Stimulated activated CD4-positive, alpha-beta T cell treated with anti-CD3 and anti-CD28 coated beads, Interleukin-2, amount 100 ng/mL, for 24 hours (primary cell): ENCODE data around the gene FOXK1.
"Not testable (repeated sequence)": the region's sequence is repeated elsewhere in the genome, so short reads cannot be mapped to it uniquely, and the experiment has no call there.

Experiments
- DNase-seq, 2 donors: peaks; one replicate each; pipeline ENCODE4 v3.0.0-alpha.2; 2020

Gene FOXK1

GRCh38 chr7:4802577-4802976 is 120.5 kb downstream of the FOXK1 start:
- not testable (repeated sequence) for DNase-seq

DNA sequence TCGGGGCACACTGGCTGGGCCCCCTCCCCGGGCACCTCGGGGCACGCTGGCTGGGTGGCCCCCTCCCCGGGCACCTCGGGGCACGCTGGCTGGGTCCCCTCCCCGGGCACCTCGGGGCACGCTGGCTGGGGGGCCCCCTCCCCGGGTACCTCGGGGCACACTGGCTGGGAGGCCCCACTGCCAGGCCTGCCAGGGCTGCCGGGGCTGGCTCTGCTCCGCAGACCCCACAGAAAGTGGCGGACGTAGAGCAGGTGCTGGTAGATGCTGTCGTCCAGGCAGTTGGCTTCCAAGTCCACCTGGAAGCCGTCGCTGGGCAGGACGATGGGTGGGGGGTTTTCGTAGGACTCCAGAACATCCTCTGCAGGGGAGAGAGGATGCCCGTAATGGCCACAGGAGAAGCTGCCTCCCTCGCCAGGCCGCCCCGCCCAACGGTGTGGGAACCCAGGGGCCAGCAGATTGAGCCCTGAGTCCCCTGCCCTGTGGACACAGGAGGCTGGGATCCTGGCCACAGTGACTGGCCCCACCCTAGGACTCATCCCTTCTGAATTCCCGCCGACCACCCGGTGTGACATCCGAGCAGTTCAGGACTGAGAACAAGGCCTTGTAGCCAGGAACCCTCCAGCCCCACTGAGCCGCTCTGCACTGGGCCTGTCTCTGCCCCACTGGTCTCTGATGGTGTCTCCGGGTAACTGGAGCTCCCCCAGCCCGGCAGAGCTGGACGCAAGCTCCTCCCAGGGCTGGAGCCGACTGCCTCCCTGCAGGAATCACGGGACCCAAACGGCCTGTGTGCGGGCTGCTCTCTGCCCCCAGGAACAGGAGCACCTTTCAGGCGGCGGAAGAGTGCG is 121.5 kb downstream of the FOXK1 start:
- no peak for DNase-seq

- no peak for DNase-seq
These were observed 123.3 kb downstream of the FOXK1 start for GRCh38 chr7:4805110-4805983.

DNA sequence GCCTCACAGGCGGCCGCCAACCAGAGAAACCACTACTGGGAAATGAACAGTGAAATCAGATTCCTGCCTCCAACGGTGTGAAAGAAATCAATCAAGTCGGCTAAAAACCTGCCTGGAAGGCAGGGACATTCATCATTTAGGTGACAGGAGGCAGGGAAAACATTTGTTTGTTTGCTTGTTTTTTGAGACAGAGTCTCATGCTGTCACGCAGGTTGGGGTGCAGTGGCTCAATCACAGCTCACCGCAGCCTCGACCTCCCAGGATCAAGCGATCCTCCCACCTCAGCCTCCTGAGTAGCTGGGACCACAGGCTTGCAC is 123.8 kb downstream of the FOXK1 start:
- DNase-seq, result no peak

- DNase-seq, result no peak
These were observed 125.0 kb downstream of the FOXK1 start for GRCh38 chr7:4806983-4807597.

- no peak for DNase-seq
These were observed 125.5 kb downstream of the FOXK1 start for GRCh38 chr7:4807598-4808016.

DNA sequence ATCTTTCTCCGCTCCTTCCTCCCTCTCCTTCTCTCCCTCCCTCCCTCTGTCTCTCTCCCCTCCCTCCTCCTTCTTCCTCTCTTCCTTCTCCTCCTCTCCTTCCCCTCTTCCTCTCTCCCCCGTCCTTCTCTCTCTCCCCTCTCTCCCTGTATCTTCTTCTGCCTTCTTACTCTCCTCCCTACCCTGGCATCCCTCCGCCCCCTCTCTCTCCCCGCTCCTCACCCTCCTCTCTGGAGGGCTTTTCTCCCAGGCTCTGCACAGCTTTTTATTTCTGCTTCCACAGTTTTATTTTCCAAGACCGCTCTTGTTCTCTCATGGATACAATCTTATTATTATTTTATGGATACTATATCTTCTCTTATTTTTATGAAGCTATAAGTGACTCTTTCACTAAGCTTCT is 125.9 kb downstream of the FOXK1 start:
- DNase-seq, result no peak

DNA sequence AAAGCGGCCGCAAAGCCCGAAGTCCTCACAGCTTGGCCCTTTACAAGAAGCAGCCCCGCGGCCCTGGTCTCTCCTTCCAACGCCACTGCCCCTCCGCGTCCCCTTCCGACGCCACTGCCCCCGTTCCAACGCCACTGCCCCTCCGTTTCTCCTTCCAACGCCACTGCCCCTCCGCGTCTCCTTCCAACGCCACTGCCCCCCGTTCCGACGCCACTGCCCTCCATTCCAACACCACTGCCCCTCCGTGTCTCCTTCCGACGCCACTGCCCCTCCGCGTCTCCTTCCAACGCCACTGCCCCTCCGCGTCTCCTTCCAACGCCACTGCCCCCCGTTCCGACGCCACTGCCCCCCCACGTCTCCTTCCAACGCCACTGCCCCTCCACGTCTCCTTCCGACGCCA is 126.5 kb downstream of the FOXK1 start:
- no peak for DNase-seq

DNA sequence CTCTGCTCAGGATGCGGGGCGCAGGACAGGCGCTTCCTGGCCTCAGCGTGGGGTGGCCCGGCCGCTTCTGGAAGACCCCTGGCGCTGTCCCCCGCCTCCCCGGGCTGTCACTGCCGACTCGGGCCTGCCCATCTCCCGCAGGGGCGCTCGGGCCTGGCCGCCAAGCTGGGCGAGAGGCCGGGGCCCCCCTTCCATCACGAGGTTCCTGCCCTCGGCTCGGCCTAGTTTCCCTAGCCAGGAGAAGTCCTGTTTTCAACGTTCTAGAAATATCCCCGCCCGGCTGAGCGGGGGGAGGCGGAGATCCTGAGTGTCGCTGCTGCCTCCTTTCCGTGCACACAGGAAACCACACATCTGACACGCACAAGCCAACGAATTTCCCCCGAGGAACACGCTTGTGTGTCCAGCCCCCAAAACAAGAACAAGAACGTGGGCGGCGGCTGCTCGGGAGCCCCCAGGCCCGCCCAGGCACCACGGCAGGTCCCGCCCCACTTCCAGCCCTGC is 127.0 kb downstream of the FOXK1 start:
- peak in 1 of 2 donors; percentile 31 for DNase-seq

- no peak for DNase-seq
These were observed 127.6 kb downstream of the FOXK1 start for GRCh38 chr7:4809666-4810065.

GRCh38 chr7:4814433-4814832 is 132.3 kb downstream of the FOXK1 start:
- no peak for DNase-seq

GRCh38 chr7:4815121-4815520 is 133.0 kb downstream of the FOXK1 start:
- DNase-seq, result no peak

- no peak for DNase-seq
These were observed 133.7 kb downstream of the FOXK1 start for GRCh38 chr7:4815609-4816418.

GRCh38 chr7:4816419-4817080 is 134.5 kb downstream of the FOXK1 start:
- DNase-seq, result no peak

GRCh38 chr7:4817178-4817901 is 135.2 kb downstream of the FOXK1 start:
- no peak for DNase-seq

DNA sequence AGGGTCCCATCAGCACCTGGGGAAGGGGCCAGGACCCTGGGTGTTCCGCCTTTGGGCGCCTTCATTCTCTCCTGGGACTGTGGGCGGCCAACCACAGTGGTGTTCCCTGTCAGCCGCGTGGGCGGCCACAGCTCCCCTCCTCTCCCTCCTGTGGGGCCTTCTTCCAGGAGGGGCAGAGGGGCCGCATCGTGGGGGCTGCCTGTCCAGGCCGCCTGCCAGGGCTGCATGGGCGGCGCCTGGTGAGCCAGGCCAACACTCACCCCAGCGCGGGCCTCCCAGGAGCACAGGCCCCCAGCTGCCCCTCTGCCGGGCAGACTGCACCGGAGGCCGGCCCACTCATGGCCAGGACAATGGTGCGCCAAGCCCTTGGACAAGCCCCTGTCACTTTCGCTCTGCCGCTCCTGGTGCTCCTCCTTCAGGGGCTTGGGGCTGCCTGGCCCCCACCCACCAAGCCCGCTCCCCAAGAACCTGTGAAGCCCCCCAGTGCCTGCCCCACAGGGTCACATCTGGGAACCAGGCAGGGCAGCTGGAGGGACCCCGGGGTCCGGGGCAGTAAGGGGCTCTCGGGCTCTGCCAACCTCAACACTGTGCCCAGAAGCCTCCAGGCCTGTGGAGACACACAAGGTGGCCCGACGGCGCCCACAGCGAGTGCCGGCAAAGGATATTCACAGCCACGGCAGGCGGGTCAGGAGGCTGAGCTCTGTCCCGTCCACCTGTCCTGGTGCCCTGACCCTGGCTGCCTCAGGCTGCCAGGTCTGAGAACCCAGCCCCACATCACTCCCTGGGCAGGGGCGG is 136.1 kb downstream of the FOXK1 start:
- DNase-seq, result no peak

DNA sequence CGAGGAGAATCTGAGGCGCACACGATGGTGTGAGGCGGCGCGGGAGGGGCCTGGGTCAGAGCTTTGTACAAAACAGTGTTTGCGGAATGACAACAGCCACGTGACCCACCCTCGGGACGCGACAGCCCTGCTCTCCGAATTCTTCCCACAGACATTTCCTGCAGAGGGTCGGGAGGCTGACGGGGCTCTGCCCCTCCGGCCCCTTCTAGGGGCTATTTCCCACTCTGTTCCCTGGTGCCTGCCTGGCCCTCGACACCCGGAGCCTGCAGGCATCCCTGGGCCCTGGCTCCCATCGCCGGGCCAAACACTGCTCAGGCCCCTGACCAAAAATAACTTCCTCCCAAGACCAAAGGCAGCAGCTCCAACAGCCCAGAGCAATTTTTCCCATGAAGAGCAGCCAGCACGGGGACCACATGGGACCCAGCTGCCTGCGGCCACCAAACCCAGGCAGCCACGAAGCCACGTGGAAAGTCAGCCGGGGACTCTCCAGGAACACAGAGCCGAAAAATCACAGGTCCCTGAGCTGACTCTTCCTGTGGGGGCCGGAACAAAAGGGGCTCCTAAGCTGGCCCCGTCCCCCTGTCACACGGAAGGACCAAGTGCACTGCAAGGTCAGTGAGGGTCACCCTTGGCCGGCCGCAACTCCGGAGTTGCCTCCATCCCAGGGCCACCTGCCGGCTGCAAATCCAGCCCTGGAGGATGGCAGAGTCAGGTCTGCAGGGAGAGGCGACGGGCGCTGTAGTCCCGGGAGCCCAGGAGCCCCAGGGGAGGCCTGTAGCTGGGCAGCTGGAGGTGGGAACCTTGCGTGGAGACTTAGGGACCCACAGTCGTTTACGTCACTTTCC is 137.7 kb downstream of the FOXK1 start:
- DNase-seq, result no peak

- DNase-seq, result no peak
These were observed 138.4 kb downstream of the FOXK1 start for GRCh38 chr7:4820405-4820966.
